ENCODE data around the gene DNAH7.

DNAH7 gene

DNA sequence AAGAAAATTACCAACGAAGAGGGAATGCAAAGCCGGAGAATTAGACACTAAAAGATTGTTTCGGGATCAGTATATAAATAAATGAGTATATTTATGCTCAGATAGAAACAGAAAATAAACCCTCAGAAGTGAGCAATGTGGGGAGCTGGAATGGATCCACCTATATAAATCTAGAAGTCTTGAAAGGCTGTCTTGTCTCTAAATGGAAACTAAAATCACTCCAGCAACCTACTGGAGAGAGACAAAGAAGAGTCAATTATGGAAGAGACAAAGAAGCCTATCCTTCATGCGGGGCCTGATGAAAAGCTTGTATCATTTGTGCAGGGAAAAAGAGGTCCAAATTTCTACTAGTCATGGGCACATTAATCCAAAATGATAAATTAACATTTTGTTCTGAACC is 158.1 kb downstream of the DNAH7 start:
- Histone ChIP-seq H3K4me1 (ENCODE audit: control insufficient read depth, insufficient read depth, low read length) (no peaks in the 10 kb centered on the region), H3K9me3 (ENCODE audit: control insufficient read depth, insufficient read depth, low read length) (no peaks in the 10 kb centered on the region), H3K36me3 (ENCODE audit: control insufficient read depth, insufficient read depth, low read length) (no peaks in the 10 kb centered on the region), H3K27ac (ENCODE audit: low read depth, low read length) (no peak overlapping the region), H3K4me3 (ENCODE audit: low read depth, low read length) (no peak overlapping the region), H3K27me3 (ENCODE audit: control insufficient read depth, insufficient read depth, low read length) (no peaks in the 10 kb centered on the region), H3K9ac (ENCODE audit: low read depth, low read length) (no peak overlapping the region)

GRCh38 chr2:195909926-195910325 is 158.7 kb downstream of the DNAH7 start:
- no peaks in the 10 kb centered on the region for H3K27me3 ChIP-seq (ENCODE audit: control insufficient read depth, insufficient read depth, low read length)
- H3K27ac ChIP-seq (ENCODE audit: low read depth, low read length) = no peak overlapping the region
- H3K36me3 ChIP-seq (ENCODE audit: control insufficient read depth, insufficient read depth, low read length) = no peaks in the 10 kb centered on the region
- H3K9ac ChIP-seq (ENCODE audit: low read depth, low read length) = no peak overlapping the region
- no peaks in the 10 kb centered on the region for H3K9me3 ChIP-seq (ENCODE audit: control insufficient read depth, insufficient read depth, low read length)
- no peaks in the 10 kb centered on the region for H3K4me1 ChIP-seq (ENCODE audit: control insufficient read depth, insufficient read depth, low read length)
- no peak overlapping the region for H3K4me3 ChIP-seq (ENCODE audit: low read depth, low read length)

DNA sequence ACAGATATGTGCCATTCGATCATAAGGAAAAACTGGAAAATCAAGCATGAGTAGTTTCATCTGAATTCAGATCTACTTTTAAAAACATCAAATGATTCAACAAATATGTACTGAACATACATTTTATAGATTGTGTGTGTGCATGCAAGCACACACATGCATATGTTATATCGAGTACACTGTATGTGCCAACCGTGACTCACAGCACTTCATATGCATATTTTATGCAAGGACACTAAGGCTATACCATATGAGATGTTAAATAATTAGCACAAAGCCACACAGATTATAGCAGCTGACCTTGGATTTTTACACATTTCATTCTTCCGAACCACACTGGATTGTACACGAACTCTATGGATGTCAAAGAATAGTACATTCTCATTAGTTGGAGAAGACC is 161.2 kb downstream of the DNAH7 start:
- no peaks in the 10 kb centered on the region for H3K27me3 ChIP-seq (ENCODE audit: control insufficient read depth, insufficient read depth, low read length)
- no peak overlapping the region for H3K9ac ChIP-seq (ENCODE audit: low read depth, low read length)
- no peak overlapping the region for H3K4me3 ChIP-seq (ENCODE audit: low read depth, low read length)
- H3K27ac ChIP-seq (ENCODE audit: low read depth, low read length) = no peak overlapping the region
- no peaks in the 10 kb centered on the region for H3K9me3 ChIP-seq (ENCODE audit: control insufficient read depth, insufficient read depth, low read length)
- H3K36me3 ChIP-seq (ENCODE audit: control insufficient read depth, insufficient read depth, low read length) = no peaks in the 10 kb centered on the region
- no peaks in the 10 kb centered on the region for H3K4me1 ChIP-seq (ENCODE audit: control insufficient read depth, insufficient read depth, low read length)

DNA sequence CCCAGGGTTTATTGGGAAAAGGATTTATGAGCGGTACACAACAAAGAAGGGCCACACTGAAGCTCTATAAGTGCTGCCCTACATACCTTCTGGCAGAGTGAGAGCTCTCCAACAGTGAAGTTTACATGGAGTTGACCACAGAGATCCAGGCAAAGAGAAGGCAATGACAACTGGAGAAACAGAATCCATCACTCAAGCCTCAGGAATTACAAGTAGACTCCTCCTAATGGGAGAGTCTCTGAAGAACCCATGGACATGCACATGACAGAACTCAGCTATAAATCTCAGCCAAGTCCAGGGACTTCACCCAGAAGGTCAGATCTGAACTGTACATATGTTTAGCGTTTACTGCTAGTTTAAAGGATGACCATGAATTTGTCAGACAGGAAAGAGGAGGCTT is 164.7 kb downstream of the DNAH7 start:
- no peaks in the 10 kb centered on the region for H3K9me3 ChIP-seq (ENCODE audit: control insufficient read depth, insufficient read depth, low read length)
- H3K4me3 ChIP-seq (ENCODE audit: low read depth, low read length) = no peak overlapping the region
- H3K27me3 ChIP-seq (ENCODE audit: control insufficient read depth, insufficient read depth, low read length) = no peaks in the 10 kb centered on the region
- no peaks in the 10 kb centered on the region for H3K36me3 ChIP-seq (ENCODE audit: control insufficient read depth, insufficient read depth, low read length)
- no peak overlapping the region for H3K27ac ChIP-seq (ENCODE audit: low read depth, low read length)
- H3K4me1 ChIP-seq (ENCODE audit: control insufficient read depth, insufficient read depth, low read length) = no peaks in the 10 kb centered on the region
- H3K9ac ChIP-seq (ENCODE audit: low read depth, low read length) = no peak overlapping the region

DNA sequence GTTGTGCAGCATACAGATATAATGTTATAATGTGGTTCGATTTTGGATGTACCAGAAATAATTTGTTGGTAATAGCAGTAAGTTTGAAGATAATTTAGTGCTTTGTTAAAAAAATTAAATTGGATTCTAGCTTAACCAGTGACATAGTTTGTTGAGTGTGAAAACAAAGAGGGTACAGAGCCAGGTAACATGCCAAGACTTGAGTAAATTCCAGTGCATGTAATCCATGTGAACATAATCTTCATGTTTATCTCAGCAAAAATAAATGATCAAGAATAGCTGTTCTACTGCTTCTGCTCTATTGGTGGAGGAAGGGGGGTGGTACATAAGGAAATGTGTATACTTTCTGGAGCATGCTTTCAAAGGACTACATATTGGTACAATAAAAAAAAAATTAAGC is 165.8 kb downstream of the DNAH7 start:
- no peak overlapping the region for H3K9ac ChIP-seq (ENCODE audit: low read depth, low read length)
- no peak overlapping the region for H3K4me3 ChIP-seq (ENCODE audit: low read depth, low read length)
- H3K9me3 ChIP-seq (ENCODE audit: control insufficient read depth, insufficient read depth, low read length) = no peaks in the 10 kb centered on the region
- H3K4me1 ChIP-seq (ENCODE audit: control insufficient read depth, insufficient read depth, low read length) = no peaks in the 10 kb centered on the region
- no peaks in the 10 kb centered on the region for H3K27me3 ChIP-seq (ENCODE audit: control insufficient read depth, insufficient read depth, low read length)
- H3K36me3 ChIP-seq (ENCODE audit: control insufficient read depth, insufficient read depth, low read length) = no peaks in the 10 kb centered on the region
- H3K27ac ChIP-seq (ENCODE audit: low read depth, low read length) = no peak overlapping the region

GRCh38 chr2:195899226-195899625 is 169.4 kb downstream of the DNAH7 start:
- Histone ChIP-seq H3K4me3 (ENCODE audit: low read depth, low read length) (no peak overlapping the region), H3K4me1 (ENCODE audit: control insufficient read depth, insufficient read depth, low read length) (no peaks in the 10 kb centered on the region), H3K9me3 (ENCODE audit: control insufficient read depth, insufficient read depth, low read length) (no peaks in the 10 kb centered on the region), H3K9ac (ENCODE audit: low read depth, low read length) (no peak overlapping the region), H3K27me3 (ENCODE audit: control insufficient read depth, insufficient read depth, low read length) (no peaks in the 10 kb centered on the region), H3K27ac (ENCODE audit: low read depth, low read length) (no peak overlapping the region), H3K36me3 (ENCODE audit: control insufficient read depth, insufficient read depth, low read length) (no peaks in the 10 kb centered on the region)

GRCh38 chr2:195898505-195899191 is 170.0 kb downstream of the DNAH7 start:
- H3K36me3 ChIP-seq (ENCODE audit: control insufficient read depth, insufficient read depth, low read length) = no peaks in the 10 kb centered on the region
- H3K9me3 ChIP-seq (ENCODE audit: control insufficient read depth, insufficient read depth, low read length) = no peaks in the 10 kb centered on the region
- H3K27ac ChIP-seq (ENCODE audit: low read depth, low read length) = no peak overlapping the region
- no peaks in the 10 kb centered on the region for H3K4me1 ChIP-seq (ENCODE audit: control insufficient read depth, insufficient read depth, low read length)
- no peak overlapping the region for H3K4me3 ChIP-seq (ENCODE audit: low read depth, low read length)
- no peak overlapping the region for H3K9ac ChIP-seq (ENCODE audit: low read depth, low read length)
- no peaks in the 10 kb centered on the region for H3K27me3 ChIP-seq (ENCODE audit: control insufficient read depth, insufficient read depth, low read length)

GRCh38 chr2:195891081-195891480 is 177.6 kb downstream of the DNAH7 start:
- no peaks in the 10 kb centered on the region for H3K36me3 ChIP-seq (ENCODE audit: control insufficient read depth, insufficient read depth, low read length)
- H3K27me3 ChIP-seq (ENCODE audit: control insufficient read depth, insufficient read depth, low read length) = no peaks in the 10 kb centered on the region
- no peak overlapping the region for H3K4me3 ChIP-seq (ENCODE audit: low read depth, low read length)
- H3K9me3 ChIP-seq (ENCODE audit: control insufficient read depth, insufficient read depth, low read length) = no peaks in the 10 kb centered on the region
- H3K4me1 ChIP-seq (ENCODE audit: control insufficient read depth, insufficient read depth, low read length) = no peaks in the 10 kb centered on the region
- H3K27ac ChIP-seq (ENCODE audit: low read depth, low read length) = no peak overlapping the region
- H3K9ac ChIP-seq (ENCODE audit: low read depth, low read length) = no peak overlapping the region

DNA sequence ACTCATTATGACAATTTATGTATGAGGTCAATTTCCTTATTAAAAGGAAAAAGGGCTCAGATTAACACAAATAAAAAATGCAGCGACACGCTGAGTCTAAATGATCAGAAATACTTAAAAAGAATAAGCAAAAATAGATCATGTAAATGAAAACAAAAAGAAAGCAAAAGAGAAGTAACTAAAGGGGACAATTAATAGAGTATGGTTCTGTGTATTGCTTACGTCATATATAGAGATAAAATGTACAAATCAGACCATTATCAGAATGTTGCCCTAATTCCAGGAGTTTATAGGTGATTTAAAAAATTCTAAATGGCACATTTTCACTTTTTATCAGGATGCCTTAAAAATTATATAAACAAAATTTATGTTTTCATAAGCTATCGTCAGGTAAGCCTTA is 189.5 kb downstream of the DNAH7 start:
- Histone ChIP-seq H3K9me3 (ENCODE audit: control insufficient read depth, insufficient read depth, low read length) (no peaks in the 10 kb centered on the region), H3K27me3 (ENCODE audit: control insufficient read depth, insufficient read depth, low read length) (no peaks in the 10 kb centered on the region), H3K4me3 (ENCODE audit: low read depth, low read length) (no peak overlapping the region), H3K27ac (ENCODE audit: low read depth, low read length) (no peak overlapping the region), H3K36me3 (ENCODE audit: control insufficient read depth, insufficient read depth, low read length) (no peaks in the 10 kb centered on the region), H3K9ac (ENCODE audit: low read depth, low read length) (no peak overlapping the region), H3K4me1 (ENCODE audit: control insufficient read depth, insufficient read depth, low read length) (no peaks in the 10 kb centered on the region)

GRCh38 chr2:195871326-195871725 is 197.3 kb downstream of the DNAH7 start:
- 0 out of 2 replicates have a peak, but pooled peaks cover 2% of the 10 kb centered on the region for H3K4me1 ChIP-seq (ENCODE audit: control insufficient read depth, insufficient read depth, low read length)
- no peak overlapping the region for H3K27ac ChIP-seq (ENCODE audit: low read depth, low read length)
- H3K9ac ChIP-seq (ENCODE audit: low read depth, low read length) = no peak overlapping the region
- H3K4me3 ChIP-seq (ENCODE audit: low read depth, low read length) = no peak overlapping the region
- H3K9me3 ChIP-seq (ENCODE audit: control insufficient read depth, insufficient read depth, low read length) = no peaks in the 10 kb centered on the region
- H3K27me3 ChIP-seq (ENCODE audit: control insufficient read depth, insufficient read depth, low read length) = no peaks in the 10 kb centered on the region
- no peaks in the 10 kb centered on the region for H3K36me3 ChIP-seq (ENCODE audit: control insufficient read depth, insufficient read depth, low read length)

- Histone ChIP-seq H3K9me3 (ENCODE audit: control insufficient read depth, insufficient read depth, low read length) (no peaks in the 10 kb centered on the region), H3K36me3 (ENCODE audit: control insufficient read depth, insufficient read depth, low read length) (no peaks in the 10 kb centered on the region), H3K9ac (ENCODE audit: low read depth, low read length) (no peak overlapping the region), H3K27me3 (ENCODE audit: control insufficient read depth, insufficient read depth, low read length) (no peaks in the 10 kb centered on the region), H3K4me1 (ENCODE audit: control insufficient read depth, insufficient read depth, low read length) (peaks cover 7% of the 10 kb centered on the region), H3K4me3 (ENCODE audit: low read depth, low read length) (no peak overlapping the region), H3K27ac (ENCODE audit: low read depth, low read length) (no peak overlapping the region)
These were observed 204.3 kb downstream of the DNAH7 start for GRCh38 chr2:195864316-195864715.

Data from HUES48 (cell line).